GM04503 (cell line): ENCODE results near the gene BMP7.

Source experiments
- DNase-seq: peaks from one replicate; pipeline ENCODE4 v3.0.0-alpha.2; 2012; ENCODE audit warnings: low read depth

BMP7 gene

DNA sequence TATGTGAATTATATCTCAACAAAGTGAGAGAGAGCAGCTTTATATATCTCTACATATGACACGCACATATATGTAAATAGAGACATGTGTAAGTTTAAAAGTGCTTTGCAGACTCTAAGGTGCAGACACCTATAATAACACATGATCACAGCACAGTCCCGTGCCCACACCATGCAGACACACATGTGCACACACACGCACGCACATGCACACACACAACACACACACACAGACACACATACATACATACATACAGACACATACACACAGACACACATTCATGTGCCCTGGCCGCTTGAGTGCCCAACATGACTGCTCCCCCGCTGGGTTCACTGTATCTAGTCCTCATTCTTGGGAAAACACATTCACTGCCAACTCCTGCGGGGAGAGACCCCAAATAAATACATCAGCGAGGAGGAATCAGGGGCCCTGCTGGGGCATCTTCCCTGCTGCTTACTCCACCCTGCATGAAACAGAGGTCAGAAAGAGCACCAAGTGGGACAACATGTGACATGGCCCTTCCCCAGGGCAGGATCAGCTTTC lies 121.3 kb downstream of the BMP7 start:
- DNase-seq = no peak

DNA sequence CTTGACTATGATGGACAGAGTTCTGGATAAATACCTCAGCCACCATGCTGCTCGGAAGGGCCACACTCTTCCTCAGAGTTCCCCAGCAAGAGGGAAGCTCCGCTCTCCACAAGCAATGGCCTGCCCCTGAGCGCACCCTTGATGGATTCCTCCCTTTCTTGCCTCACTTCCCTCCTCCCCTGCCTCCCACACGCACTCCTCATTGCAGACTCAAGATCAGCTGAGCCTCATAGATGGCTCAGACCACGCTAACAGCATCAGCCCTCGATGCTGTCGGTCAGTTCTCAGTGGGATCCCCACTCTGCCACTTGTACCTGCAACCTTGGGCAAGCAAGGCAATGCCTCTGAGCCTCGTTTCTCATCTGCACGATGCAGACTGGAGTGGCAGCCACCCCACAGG lies 123.3 kb downstream of the BMP7 start:
- no peak for DNase-seq

DNA sequence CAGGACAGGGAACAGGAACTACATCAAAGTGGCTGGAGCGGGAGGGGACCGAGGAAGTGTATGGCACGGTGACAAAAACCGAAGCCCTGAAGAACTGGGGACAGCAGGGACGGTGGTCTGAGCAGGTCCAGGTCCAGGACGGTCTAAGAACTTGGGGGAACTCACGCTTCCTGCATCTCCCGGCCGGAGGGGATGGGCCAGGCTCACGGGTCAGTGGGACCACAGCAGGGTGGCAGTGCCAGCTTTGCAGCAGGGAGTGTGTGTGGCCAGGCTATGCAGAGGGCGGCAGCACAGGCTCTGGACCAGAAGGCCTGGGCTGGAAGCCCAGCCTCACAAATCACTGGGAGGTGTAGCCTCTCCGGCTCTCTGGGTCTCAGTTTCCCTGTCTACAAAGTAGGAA lies 123.8 kb downstream of the BMP7 start:
- no peak for DNase-seq

DNA sequence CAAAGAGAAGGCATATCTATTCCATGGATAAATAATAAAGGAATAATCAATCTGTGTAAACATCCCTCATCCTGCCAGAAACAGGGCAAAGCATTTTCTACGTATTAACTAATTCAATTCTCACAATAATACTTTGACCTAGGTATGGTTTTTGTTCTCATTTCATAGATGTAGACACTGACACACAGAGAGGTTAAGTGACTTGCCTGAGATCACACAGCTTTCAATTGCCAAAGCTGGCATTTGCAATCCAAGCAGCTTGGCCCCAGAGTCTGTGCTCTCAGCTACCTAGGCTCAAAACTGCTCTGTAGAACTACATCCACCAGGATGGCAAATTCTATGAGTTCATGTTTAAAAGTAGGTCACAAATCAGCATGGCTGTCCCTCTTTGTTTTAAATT lies 124.9 kb downstream of the BMP7 start:
- no peak for DNase-seq

DNA sequence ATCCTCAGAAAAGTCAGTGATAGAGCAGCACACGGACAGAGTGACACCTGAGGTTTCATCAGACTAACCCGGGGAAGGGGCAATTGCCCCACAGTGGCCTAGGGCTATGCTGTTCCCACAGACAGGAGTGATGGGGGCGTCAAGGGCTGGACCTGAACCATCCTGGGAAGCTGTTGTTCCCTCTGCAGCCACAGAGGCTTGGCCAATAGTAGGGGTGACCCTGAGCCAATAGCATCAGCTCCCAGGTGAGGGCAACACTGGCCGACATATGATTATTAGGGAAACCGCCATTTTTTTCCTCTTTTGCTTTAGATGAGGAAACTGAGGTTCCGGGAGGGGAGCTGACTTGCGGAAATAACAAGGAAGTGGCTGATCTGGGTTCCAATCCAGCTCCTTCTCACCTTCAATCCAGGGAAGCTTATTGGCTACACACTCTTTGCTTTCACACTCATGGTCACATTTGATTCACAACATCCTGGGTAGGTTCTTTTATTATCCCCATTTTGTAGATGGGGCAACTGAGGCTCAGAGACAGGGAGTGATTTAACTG lies 126.0 kb downstream of the BMP7 start:
- no peak for DNase-seq

DNA sequence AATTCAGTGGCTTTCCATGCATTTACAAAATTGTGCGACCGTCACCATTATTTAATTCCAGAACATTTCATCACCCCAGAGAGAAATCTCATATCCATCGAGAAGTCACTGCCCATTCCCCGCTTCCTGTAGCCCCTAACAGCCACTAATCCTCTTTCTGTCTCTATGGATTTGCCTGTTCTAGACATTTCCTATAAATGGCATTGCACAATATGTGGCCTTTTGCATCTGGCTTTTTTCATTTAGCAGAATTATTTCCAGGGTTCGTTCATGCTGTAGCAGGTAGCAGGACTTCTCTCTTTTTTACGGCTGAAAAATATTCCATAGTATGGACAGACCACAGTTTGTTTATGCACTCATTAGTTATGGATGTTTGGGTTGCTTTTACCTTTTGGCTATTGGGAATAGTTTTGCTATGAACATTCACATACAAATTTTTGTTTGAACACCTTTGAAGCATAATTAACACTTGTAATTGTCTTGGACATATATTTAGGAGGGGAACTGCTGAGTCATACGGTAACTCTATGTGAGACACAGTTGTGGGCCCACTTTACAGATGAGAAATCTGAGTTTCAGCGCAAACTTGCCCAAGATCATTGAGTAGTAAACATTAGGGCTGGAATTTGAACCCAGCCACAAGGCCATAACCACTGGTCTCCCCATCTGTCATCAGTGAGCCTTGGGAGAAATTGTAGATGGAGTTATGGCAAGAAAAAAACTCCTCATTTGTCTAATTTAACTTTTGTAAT lies 126.9 kb downstream of the BMP7 start:
- DNase-seq = no peak

DNA sequence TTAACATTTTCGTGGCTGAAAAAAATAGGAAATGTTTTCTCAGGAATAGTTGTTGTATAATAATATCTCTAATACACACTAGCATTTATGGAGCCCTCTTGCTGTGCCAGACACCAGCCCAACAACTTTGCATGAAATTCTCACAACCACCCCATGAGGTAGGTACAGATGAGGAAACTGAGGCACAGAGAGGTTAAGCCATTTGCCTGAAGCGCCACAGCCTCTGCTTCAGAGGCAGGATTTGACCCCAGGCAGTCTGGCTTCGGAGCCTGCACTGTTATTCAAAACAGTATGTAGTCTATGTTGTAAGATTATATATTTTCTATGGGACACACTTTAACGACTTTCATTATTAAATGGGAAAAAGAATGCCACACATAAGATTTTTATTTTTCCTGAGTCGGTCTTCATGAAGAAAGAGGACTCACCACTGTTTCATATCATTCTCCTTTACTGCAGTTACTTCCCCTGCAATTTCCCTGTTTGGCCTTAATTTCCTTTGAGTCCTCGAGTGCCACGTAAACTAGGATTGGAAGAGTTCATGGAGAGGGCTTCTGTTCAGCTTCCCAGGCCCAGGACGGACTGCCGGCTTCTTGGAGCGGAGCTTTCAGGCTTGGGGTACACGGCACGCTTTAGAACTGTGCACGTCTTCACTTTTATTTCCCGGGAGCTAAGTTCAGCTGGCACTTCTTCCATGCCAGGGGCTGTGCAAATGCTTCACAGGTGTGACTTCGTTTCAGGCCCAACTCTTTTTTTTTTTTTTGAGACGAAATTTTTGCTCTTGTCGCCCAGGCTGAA lies 128.0 kb downstream of the BMP7 start:
- DNase-seq = no peak

DNA sequence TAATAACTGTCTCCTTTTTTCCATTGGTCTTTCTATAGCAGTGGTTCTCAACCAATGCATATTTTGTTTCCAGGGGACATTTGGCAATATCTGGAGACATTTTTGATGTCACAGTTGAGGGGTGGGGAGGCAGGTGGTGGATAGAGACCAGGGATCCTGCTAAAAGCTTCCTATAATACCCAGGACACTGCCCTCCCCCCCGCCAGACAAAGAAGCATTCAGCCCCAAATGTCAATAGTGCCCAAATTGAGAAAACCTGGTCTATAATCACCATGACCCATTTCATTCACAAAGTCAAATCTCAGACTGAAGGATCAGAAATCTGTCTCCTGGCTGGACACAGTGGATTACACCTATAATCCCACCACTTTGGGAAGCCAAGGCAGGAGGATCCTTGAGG lies 128.8 kb downstream of the BMP7 start:
- no peak for DNase-seq

DNA sequence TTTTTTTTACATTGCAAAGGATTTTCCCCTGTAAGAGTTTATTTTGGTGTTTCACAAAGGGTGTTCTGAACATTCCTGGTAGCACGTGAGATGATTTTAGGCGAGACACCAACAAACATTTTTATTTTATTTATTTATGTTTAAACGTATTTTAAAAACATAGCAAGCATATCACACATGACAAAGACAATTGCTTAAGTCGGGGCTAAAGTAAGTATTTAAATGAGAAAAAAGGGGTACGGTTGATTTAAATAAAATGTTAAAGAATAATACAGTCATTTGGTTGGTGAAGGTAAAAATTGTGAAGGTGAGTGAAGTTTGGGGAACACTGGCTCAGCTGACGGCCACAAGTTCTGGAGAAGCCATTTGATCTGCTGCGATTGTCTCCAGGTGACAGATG lies 129.7 kb downstream of the BMP7 start:
- no peak for DNase-seq

DNA sequence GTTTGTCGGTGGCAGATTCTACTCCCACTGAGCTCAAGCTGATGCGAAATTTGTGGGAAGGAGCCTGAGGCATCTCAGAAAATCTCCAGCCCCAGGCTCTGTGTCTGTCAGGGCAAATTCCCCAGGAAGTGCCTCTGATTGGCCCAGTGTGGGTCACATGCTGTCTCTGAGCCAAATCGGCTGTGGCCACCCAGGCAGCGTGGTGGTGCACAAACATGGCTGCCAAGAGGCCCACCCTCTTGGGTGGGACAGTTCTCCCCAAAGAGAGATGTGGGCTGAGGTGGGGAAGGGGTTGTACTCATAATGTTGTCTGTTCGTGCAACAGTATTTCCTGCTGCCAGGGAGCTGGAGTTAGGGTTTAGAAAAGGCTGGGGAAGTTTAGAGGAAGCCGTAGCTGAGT lies 130.6 kb downstream of the BMP7 start:
- DNase-seq = no peak

DNA sequence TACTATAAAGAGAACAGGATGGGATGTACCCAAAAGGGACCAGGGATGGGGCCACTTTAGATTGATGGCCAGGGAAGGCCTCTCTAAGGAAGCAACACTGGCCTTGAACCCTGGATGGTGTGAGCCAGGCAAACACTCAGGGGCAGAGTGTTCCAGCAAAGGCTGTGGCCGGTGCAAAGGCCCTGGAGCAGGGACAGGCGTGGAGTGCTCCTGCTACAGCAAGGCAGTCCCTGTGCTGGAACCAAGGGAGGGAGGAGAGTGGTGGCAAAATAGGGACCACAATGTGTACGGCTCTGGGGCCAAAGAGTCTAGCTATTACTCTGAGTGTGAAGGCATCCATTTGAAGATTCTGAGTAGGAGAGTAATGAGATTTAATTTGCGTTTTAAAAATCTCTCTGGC lies 131.6 kb downstream of the BMP7 start:
- DNase-seq = no peak

DNA sequence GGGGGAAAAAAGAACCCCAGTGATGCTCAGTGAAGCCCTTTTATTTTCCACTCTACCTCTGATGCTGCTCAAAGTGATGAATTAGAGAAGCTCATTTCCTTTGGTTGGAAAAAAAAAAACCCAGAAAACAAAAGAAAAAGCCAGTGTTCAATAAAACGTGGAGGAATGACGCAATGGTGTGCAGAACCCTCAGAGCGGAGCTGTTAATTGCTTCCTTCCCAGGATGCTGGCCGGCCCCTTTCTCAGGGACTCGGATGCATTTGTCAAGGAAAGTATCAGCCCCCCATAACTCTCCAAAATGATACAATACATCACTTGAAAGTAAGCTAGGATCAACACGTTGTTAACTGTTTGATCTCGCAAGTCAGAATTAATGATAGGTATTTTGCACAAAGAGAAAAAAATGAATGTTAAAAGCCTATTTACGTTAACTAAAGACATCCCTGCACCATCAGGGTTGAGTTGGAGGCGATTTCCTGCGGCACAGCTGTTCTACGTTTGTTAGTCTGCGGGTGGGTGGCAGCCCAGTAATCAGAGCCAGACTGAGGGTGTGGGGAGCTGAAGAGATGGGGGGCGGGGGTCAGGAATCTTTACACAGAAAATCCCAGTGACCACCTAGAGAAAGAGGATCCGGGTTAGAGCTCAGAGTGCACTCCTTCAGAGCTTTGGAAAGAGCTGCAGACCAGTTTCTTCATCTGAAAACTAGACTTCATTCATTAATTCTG lies 132.4 kb downstream of the BMP7 start:
- no peak for DNase-seq

DNA sequence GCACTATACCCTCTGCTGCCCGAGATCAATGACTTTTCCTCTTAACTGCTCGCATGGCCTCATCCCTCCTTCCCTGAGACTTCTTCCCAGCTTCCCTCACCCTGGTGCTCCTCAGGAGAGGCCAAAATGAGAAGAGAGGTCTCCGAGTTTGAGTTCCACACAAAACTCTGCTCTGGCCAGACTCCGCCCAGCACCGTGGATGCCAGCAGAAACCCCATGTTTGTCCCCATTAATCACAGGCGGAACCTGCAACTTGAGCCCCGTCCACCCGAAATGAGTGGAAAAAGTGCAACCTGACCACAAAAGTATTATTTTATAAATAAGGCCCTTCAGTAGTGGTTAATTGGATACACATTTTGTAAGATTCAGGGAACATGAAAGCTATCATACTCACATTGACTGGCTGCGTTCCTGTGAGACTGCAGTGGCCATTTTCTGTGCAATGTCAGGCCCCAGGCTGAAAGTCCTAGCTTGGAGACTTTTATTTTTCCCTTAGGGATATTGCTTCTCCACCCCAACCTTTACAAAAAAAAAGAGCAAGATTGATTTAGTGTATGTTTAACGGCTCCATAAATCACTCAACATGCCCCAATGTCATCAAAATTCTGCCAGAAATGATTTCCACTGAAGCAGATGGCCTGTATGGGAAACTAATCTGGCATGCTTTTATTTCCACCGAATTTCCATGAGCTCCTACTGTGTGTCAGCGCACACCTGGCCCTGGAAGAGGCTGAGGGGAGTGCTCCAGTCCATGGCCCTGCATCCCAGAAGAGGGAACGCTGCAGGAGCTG lies 134.6 kb downstream of the BMP7 start:
- no peak for DNase-seq

DNA sequence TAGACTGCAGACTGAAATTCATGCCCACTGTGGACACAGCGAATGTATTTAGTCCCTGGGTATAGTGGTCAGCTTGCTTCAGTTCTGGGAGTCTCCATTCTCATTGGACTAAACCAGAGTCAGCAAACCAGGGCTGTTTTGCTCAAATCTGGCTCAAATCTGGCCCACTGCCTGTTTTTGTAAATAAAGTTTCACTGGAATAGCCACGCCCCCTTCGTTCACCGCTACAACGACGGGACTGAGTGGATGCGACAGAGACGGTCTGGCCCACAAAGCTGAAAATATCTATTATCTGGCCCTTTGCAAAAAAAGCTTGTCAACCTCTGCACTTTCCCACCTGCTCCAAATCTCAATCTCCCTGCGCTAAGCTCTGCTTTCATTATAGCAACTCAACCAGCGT lies 135.4 kb downstream of the BMP7 start:
- no peak for DNase-seq

DNA sequence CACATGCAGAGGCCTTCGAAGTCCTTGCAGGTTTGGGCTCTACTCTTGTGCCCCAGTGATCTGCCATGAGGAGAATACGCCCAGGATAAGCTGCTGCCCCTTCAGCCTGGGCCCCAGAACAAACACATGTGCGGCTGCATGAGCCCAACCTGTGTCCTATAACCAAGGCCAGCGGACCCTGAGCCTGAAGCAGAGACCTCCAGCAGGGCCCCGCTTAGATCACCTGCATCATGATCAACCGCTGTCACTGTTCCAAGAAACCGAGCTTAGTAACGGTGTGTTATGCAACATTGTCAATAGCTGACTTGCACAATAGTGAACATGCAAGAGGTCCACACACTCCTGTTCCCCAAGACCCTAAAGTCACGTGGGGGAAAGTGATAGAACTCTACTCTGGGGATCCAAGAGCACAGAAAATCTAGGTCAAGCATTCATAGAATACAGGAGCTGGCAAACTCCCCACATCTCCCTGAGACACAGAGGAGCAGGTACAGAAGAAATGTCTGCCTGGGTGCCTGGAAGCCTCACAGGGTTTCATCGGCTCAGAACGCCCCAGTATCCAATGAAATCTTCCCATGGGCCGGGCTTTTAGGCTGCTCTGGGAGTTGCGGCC lies 136.2 kb downstream of the BMP7 start:
- no peak for DNase-seq

DNA sequence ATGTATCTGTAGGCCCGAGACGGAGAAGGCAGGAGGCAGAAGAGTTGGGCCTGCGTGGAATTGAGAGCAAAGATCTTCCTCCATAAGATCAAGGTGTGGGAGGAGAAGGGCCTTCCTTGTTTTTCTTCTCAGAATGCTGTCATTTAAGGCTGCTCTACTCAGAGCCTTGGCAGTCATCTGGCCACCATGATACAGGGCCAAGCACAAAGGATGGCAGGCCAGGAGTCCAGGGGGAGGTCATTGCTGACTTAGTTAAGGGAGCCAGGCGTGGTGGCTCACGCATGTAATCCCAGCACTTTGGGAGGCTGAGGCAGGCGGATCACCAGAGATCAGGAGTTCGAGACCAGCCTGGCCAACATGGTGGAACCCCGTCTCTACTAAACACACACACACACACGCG lies 137.1 kb downstream of the BMP7 start:
- DNase-seq = no peak

DNA sequence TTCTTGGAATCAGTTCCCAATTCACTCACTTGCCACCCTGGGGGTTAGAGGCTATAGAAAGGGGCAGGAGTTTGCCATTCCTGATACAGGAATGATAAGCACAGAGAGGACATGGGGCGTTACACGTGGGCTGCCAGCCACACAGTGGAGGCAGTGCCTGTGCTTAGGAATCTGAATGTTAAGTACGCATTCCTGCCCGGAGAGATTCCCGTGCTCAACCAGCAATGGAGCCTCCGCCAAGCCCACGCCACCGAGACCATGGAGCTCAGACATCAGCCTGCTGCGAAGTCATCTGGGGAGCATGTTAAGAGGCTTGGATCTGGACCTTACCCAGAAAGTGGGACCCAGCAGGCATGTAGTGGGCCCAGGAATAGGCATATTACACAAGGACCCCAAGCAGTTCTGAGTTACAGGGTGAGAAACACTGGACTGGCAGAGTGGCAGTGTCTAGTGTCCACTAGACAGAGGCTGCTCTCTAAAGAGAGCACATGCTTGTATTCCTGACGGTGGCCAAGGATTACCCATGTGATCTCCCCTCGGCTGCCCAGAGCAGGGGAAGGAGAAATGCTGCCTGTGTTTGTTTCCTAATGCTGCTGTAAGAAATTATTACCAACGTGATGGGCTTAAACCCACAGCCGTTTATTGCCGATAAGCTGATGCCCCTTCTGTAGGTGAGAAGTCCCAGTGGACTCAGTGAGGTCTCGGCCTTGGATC lies 138.2 kb downstream of the BMP7 start:
- DNase-seq = no peak

DNA sequence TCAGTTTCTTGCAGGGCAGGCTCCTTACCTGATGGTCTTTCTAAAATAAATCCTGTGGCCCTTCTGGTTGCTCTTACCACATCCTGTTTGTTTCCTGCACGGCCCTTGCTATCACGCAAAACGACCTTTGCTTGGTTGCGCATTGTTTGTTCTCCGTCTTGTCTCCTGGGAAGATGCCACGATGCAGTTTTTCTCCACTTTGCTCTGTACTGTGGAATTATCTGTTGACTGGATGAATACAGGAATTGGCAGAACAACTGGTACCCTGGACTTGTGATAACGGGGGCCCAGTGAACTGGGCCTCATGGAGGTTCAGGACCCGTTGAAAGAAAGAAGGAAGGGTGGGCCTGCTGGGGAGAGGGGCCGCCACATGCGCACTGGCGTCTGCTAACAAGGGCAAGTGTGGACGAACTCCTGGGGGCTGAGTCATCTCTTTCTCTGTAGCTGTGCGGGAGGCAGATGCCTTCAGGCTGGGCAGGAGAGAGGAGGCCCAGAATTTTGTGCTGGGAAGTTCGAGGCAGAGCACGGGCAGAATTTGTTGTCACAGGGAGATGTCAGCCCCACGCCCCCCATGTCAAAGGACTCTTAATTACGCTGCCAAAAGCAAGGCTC lies 139.9 kb downstream of the BMP7 start:
- no peak for DNase-seq

DNA sequence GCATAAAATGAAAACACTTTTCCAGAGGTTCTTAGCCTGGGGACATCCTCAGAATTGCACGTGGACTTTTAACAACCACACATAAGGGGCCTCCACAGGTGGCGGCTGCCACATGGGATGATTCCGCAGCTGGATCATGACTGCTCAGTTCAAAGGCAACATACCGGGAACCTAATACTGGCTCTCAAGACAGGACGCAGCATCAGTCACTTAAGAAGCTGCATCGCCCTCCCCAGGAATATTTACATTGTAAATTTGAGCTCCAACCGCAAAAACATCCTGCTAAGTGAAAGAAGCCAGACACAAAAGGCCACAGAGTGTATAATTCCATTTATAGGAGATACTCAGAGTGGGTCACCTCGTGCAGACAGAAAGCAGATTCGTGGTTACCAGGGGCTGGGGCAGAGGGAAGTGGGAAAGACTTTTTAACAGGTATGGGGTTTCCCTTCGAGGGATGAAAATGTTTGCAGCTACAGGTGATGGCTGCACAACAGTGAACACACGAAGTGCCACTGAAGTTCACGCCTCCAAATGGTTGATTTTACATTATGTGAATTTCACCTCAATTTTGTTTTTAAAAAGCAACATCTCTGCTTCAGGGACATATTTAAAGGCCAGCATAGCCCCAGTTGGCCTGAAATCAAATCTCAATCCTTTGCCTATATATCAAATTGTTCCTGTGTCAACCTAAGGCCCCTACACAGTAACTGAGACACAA lies 141.5 kb downstream of the BMP7 start:
- DNase-seq = no peak
